CD4-positive, alpha-beta T cell treated with Interleukin-12 subunit alpha and Interleukin-12 subunit beta, for 1 hour (primary cell): ENCODE measurements around the gene EPHA6.
A peak's percentile ranks its signal among the peaks of the same experiment; 100 is the strongest.

Source experiments
- DNase-seq: peaks from one replicate; pipeline ENCODE4 v3.0.0-alpha.2; 2020

EPHA6 gene

DNA sequence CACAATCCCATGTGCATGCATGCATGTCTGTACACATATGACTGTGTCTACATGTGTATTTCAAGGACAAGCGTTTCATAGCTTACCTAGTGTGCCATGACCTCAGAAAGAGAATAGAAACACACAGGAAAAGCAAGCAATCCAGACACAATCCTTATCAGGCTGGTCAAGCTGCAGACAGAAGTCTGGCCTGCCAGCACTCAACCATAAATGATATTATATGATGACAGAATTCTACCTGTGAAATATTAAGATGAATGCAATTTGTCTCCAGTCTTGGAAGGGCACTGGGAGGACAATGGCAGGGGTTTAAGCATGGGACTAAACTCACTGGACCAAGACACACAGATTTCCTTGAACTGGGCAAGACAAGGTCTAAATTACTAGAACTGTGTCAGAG lies 899.2 kb downstream of the EPHA6 start:
- no peak for DNase-seq

DNA sequence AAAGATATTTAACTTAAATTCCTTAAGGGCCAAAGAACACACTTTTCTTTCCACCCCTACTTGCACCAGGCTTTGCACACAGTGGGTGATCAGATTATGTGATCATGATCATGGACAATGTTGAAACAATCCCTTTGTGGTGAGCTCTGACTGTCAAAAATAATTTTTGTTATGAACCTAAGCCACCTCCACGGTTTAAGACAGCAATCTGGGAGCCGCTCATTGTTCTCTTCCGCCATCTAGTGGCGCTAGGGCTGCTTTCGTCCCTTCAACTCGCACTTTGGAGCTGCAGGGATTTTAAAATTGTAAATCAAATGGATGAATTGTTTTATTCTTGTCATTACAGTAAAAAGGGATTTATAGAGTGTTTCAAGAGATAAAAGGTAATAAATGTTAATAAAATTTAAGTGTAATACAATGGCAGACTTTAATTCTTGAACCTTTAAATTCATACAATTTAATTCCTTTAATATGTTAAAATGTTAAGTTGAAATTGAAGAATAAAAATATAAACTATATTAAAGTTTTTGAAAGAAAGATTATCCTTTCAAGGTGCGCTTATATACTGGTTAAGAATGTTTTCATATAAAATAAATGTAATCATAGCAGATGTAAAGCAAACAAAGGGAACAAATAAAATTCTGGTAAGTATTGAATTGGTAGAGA lies 904.9 kb downstream of the EPHA6 start:
- peak; percentile 64 for DNase-seq

DNA sequence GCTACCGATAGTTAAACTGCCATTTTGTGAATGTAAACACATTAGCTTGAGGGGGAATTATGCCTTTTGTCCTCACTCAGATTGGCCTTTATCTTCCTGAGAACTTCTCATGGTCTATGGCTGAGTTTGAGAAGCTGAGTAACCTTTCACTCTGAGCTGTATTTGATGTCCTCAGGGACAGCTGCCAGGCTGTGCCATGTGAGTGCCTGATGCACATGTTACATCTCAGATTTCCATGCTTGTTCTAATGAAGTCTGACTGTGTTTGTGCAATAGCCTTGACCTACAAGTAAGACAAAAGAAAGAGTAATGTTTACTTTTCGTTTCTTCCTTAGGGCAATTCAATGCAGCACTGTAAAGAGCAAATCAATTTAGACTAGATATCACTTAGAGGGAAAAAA lies 906.0 kb downstream of the EPHA6 start:
- DNase-seq = no peak

DNA sequence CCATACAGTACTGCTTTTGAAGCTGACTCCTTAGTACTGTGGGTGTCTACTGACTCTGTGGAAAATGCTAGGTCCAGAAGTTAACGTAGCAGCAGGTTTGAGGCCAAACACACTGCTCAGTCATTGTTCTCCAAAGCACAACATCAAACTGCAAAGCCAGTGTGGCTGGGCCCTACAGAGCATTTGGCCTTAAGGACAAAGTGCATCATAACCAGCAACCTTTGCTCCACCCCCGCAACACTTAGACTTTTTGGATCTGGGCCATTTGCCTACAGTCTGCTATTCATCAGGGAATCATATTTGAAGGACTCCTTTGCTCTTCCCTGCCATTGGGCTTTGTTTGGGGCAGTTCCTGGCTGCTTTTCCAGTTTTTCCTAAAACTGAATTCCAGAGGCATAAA lies 907.1 kb downstream of the EPHA6 start:
- DNase-seq = no peak

DNA sequence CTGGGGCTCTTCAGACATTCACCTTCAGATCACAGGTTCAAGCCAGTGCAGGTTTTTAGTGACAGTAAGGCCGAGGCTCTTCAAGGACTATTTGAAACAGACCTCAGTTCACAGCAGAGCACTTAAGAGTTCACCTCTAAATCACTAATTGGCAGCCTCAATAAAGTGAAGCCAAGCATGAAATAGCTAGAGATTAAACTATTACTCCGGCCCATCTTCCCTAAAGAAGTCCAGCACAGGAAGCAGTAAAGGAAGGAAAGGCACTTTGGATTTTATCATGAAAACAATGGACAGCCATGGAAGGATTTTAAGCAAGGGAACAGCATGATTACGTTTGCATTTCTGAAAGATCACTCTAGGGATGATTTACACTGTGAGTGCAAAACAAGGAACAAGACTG lies 922.5 kb downstream of the EPHA6 start:
- DNase-seq = no peak

DNA sequence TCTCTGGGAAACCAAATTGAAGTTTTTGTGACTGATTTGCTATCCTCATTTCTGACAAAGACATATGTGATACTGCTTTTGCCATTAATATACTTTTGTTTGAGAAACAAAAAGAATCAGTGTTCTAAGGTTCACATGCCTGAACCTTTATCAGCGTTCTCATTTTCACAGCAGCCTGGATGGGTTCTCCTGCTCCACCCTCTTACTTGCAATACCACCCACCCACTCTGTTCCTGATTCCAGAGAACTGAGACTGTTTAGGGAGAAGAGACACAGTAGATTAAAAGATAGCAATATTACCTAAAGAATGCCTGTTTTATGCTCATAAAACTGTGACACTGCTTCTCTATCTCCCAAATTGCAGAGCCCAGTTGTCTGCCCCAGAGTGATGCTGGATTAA lies 924.4 kb downstream of the EPHA6 start:
- no peak for DNase-seq

DNA sequence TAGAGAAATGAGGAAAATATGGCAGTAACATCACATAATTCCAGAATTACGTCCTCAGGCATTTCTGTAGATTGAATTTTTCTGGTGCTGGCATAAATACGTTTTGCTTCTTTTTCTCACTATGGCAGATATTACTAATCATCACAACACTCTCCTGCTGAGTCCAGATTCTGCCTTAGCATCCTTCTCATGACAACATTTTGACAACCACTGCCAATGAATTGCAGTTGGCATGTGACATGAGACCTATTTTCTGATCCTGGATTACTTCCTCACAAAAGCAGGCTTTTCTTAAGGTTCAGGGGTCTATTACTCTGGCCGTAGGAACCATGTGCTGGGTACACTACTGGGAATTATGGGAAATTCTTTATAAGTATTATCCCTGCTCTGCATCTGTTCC lies 927.6 kb downstream of the EPHA6 start:
- no peak for DNase-seq

DNA sequence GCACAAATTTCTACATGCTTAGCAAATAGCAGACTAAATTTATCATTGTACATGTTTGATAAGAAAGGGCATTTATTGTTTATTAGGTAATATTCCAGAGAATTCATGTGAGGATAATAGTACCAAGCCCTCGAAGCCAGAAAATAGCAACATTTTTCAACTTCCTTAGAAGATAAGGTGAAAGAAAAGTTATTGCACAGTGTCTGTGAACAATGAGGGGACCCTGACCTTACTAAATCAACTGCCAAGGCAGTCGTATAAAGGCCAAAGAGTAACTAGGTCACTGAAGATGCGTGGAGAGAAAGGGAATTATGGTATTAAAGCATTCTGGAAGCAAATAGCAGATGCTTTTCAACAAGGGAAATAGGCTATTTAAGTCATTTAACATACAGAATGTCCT lies 929.9 kb downstream of the EPHA6 start:
- no peak for DNase-seq

DNA sequence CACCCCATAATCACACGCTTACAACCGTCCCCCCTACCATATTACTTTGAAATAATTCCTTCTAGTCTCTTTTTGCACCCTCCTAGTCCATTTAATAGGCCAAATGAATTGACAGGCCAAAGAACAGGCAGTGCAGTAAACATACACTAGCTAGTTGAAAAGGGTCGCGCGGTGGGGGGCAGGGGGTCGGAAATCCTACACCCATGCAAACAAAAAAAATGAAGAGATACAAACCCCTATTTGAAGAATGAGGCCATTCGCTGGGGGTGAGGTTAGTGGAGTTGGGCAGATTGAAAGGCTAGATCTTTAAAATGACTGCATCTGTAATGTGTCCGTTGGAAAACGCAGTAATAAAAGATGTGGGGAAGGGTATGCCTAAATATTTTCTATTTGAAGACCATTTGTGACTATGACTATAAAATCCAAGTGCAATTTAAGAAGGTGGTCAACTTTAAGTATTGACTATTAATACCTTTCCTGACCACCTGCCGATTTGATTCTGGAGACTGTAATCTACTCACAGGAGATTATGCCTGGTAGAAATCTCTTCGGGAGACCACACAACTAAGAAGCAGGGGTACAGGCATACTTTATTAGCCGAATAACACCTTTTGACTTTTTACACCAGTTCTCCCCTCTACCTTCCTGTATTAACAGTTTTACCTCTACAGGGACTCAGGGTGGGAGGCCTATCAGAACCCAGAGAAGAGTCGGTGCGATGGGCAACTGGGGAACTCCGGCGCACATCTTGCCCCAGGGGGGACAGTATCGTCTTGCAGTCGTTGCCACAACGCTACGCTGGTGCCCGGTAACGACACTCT lies 949.4 kb downstream of the EPHA6 start:
- no peak for DNase-seq

DNA sequence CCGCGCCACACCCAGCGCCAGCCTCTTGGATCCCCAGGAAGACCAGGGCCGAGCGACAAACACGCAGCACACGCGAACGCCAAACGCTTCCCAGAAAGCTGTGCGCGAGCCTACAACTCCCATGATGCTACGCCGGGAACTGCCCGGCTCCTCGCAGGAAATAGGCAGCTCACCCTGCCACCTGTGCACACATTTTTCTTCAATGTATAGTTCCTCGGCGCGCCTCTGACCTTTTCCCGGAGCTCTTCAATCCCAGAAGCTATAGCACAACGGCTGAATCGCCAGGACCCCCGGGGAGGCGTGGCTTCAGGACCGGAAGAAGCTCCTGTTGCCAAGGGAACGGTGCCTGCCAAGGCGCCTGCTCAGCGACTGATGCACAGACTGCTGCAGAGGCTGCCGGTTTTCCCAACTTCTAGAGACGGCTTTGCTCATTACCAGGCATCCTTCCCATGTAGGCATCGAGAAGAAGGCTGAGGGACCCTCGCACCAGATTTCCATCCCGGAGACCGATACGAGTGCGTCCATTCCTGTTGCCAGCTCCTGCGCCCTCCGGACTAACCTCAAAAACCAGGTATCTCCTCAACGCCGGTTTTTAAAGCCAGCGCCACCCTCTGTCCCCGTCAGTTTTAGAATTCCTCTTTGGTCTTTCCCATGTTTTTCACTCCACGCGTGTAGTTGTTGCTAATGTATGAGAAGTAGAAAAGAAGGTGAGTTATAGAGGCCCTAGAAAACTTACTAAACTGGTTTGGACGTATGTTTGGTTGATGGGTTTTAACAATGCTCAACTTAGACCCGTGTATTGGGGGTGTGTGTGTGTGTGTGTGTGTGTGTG lies 950.2 kb downstream of the EPHA6 start, which contains the start of gene ARL6:
TSS of gene ARL6 (plus strand) at position 352 of the 832 bp plus-strand sequence. CDS start 3,350 bp downstream, outside the sequence.
- DNase-seq = peak; percentile 72

DNA sequence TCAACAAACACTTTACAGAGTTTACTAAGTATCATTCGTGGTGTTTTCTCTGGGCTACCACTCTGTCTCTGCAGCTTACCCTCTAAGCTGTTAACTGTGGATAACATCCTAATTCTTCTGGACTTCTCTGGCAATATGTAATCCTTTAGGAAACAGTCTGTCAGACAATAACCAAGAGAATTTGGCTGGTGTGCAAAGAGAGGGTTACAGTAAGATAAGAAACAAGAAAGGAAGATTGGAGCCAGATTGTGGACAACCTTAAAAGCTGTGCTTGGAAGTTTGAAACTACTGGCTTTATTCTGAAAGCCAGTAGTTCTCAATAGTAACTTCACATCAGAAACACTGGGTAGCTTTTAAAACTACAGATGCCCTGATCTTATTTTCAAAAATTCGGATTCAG lies 950.9 kb downstream of the EPHA6 start:
- no peak for DNase-seq

DNA sequence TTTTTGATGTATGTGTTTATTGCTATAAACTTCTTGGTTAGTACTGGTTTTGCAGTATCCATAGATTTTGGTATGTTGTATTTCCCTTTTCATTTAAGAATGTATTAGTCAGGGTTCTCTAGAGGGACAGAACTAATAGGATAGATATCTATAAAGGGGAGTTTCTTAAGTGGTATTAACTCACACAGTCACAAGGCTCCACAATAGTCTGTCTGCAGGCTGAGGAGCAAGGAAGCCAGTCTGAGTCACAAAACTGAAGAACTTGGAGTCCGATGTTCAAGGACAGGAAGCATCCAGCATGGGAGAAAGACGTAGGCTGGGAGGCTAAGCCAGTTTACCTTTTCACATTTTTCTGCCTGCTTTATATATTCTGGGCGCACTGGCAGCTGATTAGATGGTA lies 958.5 kb downstream of the EPHA6 start:
- DNase-seq = no peak

DNA sequence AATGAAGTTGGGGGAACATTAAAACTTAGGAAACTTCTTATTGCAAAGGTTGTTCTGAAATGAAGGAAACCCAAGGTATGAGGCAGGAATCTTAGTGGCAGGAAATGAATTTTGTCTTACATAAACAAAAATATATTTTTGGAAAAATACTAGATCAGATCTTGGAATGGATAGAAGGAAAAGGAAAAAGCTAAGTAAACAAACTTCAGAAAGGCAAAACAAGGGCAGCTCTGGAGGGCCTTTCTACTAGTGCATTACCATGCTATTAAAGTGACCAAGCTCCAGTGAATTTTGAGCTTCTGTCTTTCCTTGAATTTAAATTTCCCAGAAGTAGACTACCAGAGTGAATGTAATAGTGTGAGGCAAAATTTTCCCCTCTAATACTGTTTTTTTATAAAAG lies 963.8 kb downstream of the EPHA6 start:
- no peak for DNase-seq

DNA sequence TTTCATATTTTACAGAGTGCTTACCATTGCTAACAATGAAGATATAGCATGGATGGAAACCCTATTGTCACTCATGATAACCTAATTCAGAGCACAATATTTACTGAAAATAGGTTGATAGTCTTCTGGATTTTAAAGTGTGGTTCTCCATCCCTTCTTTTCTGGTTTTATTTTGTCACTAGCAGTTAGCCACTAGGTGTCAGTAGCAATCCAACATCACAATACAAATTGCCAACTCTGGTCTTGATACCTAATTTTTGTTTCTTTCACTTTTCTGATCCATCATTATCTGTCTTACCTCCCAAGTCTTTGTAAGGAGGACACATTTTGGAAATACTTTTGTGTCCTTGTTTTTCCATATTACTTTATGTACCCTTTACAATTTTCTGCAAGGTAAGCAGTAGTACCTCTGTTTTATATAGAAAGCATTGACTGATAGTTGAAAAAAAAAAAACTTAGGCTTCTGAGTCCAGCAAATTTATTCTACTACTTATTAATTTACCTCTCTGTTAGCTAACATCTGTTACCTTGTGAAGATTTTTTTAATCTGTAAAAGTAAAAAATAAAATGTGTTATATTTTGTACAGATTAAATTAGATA lies 979.1 kb downstream of the EPHA6 start:
- peak; percentile 69 for DNase-seq

DNA sequence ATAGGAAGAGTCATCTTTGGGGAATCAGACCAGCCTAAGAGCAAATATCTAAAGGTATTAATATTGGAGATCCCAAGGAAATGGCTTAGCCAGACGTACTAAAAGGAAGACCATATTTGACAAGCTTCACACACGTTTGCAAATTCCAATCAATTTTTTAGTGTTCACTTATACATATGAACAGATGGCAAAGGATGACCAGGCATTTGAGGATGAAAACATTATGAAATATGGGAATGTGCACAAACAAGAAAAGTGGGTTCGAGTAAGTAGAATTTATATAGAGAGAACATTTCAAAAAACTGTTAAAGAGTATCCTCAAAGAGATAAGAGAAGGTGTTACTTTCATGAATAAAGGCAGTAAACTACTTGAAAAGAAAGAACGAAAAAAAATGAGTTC lies 981.6 kb downstream of the EPHA6 start:
- no peak for DNase-seq
